ENCODE data around the gene RGPD8. TPM values are rescaled to one million over a fixed set of nuclear protein-coding genes. Genes with fewer than 3 reads are reported as not detected.

RGPD8 gene
- polyA plus RNA-seq, 3 donors: 0.29 to 3.4 (median 1.2) TPM

GRCh38 chr2:112482309-112483041 lies 49.0 kb upstream of the RGPD8 start:
- peaks cover 46% of the 10 kb centered on the region for H3K79me2 ChIP-seq (ENCODE audit: insufficient read depth, low read length)
- H3K4me2 ChIP-seq (replicated peaks; ENCODE audit: extremely low read depth, low read length, poor library complexity, severe bottlenecking): peak overlapping the region; percentile 92

GRCh38 chr2:112481528-112482233 lies 48.2 kb upstream of the RGPD8 start, which contains the start of gene TTL:
TSS of gene TTL (plus strand) at chr2:112482156. CDS start at chr2:112482345, 189 bp downstream.
- H3K4me1 Mint-ChIP-seq: peaks cover 32% of the 10 kb centered on the region
- Histone ChIP-seq H3K4me1 (ENCODE audit: control insufficient read depth in 1 of 2, insufficient read depth in 2 of 2, low read length in 2 of 2) (peaks cover 21 to 31% of the 10 kb centered on the region in 2 donors), H3K4me3 (replicated peaks in 1 of 3; ENCODE audit: low read depth in 2 of 3, low read length in 3 of 3) (peak within 1 kb of the TSS; percentile 89 to 92 (median 90))

More at GRCh38 chr2:112482309-112483041, 49.0 kb upstream of the RGPD8 start:
- Histone ChIP-seq H3K27ac (ENCODE audit: low read depth in 1 of 2, low read length in 2 of 2) (peak overlapping the region; percentile 75 to 80), H3K4me3 (replicated peaks in 1 of 3; ENCODE audit: low read depth in 2 of 3, low read length in 3 of 3) (peak overlapping the region; percentile 86 to 92 (median 89)), H3K4me1 (ENCODE audit: control insufficient read depth in 1 of 2, insufficient read depth in 2 of 2, low read length in 2 of 2) (peaks cover 21 to 31% of the 10 kb centered on the region in 2 donors), H3K9me3 (replicated peaks in 1 of 2; ENCODE audit: control insufficient read depth in 1 of 2, insufficient read depth in 1 of 2, low read length in 2 of 2) (no peaks in the 10 kb centered on the region), H3K27me3 (ENCODE audit: control insufficient read depth in 2 of 2, insufficient read depth in 2 of 2, low read length in 2 of 2) (no peaks in the 10 kb centered on the region), H3K9ac (ENCODE audit: insufficient read depth, low read length, poor library complexity, severe bottlenecking) (peak overlapping the region; percentile 73), H4K20me1 (ENCODE audit: insufficient read depth, low read length) (peaks cover 8% of the 10 kb centered on the region), H2AFZ (ENCODE audit: insufficient read depth, low read depth, low read length, poor library complexity, severe bottlenecking) (peak overlapping the region; percentile 92), H3K36me3 (replicated peaks in 1 of 2; ENCODE audit: control insufficient read depth in 1 of 2, insufficient read depth in 2 of 2, low read length in 2 of 2) (peaks cover 5 to 21% of the 10 kb centered on the region in 2 donors)
- TF ChIP-seq, protein P1, sequence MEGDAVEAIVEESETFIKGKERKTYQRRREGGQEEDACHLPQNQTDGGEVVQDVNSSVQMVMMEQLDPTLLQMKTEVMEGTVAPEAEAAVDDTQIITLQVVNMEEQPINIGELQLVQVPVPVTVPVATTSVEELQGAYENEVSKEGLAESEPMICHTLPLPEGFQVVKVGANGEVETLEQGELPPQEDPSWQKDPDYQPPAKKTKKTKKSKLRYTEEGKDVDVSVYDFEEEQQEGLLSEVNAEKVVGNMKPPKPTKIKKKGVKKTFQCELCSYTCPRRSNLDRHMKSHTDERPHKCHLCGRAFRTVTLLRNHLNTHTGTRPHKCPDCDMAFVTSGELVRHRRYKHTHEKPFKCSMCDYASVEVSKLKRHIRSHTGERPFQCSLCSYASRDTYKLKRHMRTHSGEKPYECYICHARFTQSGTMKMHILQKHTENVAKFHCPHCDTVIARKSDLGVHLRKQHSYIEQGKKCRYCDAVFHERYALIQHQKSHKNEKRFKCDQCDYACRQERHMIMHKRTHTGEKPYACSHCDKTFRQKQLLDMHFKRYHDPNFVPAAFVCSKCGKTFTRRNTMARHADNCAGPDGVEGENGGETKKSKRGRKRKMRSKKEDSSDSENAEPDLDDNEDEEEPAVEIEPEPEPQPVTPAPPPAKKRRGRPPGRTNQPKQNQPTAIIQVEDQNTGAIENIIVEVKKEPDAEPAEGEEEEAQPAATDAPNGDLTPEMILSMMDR (IDR thresholded peaks at IDR 0.05): no peak
- peaks cover 0 to 5% (median 3%) of the 10 kb centered on the region in 3 donors for H3K27me3 Mint-ChIP-seq (ENCODE audit: low read depth in 3 of 3)
- H3K4me3 Mint-ChIP-seq: peak overlapping the region; percentile 96 to 98
- peak in 2 of 3 donors; percentile 8 to 14 for DNase-seq
- WGBS (ENCODE audit: insufficient coverage): under 1% methylated on average over 76 of the region's 77 CpGs
- peaks cover 9 to 10% of the 10 kb centered on the region in 2 donors for H3K36me3 Mint-ChIP-seq
- peaks cover 32% of the 10 kb centered on the region for H3K4me1 Mint-ChIP-seq
- intact Hi-C loops (cut with micrococcal nuclease): loop anchor here in 1 of 2 donors (5.0 kb wide), 1 partner anchor 100 kb away; the partner anchor contains the start of gene CHCHD5
- H3K27ac Mint-ChIP-seq: peak overlapping the region; percentile 76 to 93 (median 89)
- H3K9me3 Mint-ChIP-seq: no peaks in the 10 kb centered on the region

More at GRCh38 chr2:112481528-112482233, 48.2 kb upstream of the RGPD8 start, which contains the start of gene TTL:
- Mint-ChIP-seq H3K27ac (peak within 1 kb of the TSS; percentile 91 to 98 (median 96)), H3K9me3 (no peaks in the 10 kb centered on the region), H3K4me3 (peak within 1 kb of the TSS; percentile 99), H3K36me3 (peaks cover 5 to 8% of the 10 kb centered on the region in 2 donors), H3K27me3 (ENCODE audit: low read depth in 3 of 3) (peaks cover 0 to 5% (median 3%) of the 10 kb centered on the region in 3 donors)
- Histone ChIP-seq H3K36me3 (replicated peaks in 1 of 2; ENCODE audit: control insufficient read depth in 1 of 2, insufficient read depth in 2 of 2, low read length in 2 of 2) (peaks cover 5 to 14% of the 10 kb centered on the region in 2 donors), H4K20me1 (ENCODE audit: insufficient read depth, low read length) (peaks cover 8% of the 10 kb centered on the region), H3K9me3 (replicated peaks in 1 of 2; ENCODE audit: control insufficient read depth in 1 of 2, insufficient read depth in 1 of 2, low read length in 2 of 2) (no peaks in the 10 kb centered on the region), H2AFZ (ENCODE audit: insufficient read depth, low read depth, low read length, poor library complexity, severe bottlenecking) (peak within 1 kb of the TSS; percentile 92), H3K79me2 (ENCODE audit: insufficient read depth, low read length) (peaks cover 41% of the 10 kb centered on the region), H3K27me3 (ENCODE audit: control insufficient read depth in 2 of 2, insufficient read depth in 2 of 2, low read length in 2 of 2) (no peaks in the 10 kb centered on the region), H3K27ac (ENCODE audit: low read depth in 1 of 2, low read length in 2 of 2) (peak within 1 kb of the TSS; percentile 80 to 89), H3K9ac (ENCODE audit: insufficient read depth, low read length, poor library complexity, severe bottlenecking) (peak within 1 kb of the TSS; percentile 86), H3K4me2 (replicated peaks; ENCODE audit: extremely low read depth, low read length, poor library complexity, severe bottlenecking) (peak within 1 kb of the TSS; percentile 96)
- peak; percentile 56 to 83 (median 72) for DNase-seq
- TF ChIP-seq, protein P1 (IDR thresholded peaks at IDR 0.05): no peak
- under 1% methylated on average over 81 of the region's 82 CpGs for WGBS (ENCODE audit: insufficient coverage)
- intact Hi-C loops (cut with micrococcal nuclease): loop anchor here in 1 of 2 donors (5.0 kb wide), 1 partner anchor 101 kb away; the partner anchor contains the start of gene CHCHD5
